ENCODE data around the gene CNGA3.

CNGA3 gene

GRCh38 chr2:98393354-98393753 lies 47.1 kb downstream of the CNGA3 start:
- in situ Hi-C loops (cut with MboI; ENCODE audit: low sequenced_read_pairs), result loop anchor here (25.0 kb wide), 1 partner anchor 681 kb away; the partner anchor contains the start of gene ZAP70

DNA sequence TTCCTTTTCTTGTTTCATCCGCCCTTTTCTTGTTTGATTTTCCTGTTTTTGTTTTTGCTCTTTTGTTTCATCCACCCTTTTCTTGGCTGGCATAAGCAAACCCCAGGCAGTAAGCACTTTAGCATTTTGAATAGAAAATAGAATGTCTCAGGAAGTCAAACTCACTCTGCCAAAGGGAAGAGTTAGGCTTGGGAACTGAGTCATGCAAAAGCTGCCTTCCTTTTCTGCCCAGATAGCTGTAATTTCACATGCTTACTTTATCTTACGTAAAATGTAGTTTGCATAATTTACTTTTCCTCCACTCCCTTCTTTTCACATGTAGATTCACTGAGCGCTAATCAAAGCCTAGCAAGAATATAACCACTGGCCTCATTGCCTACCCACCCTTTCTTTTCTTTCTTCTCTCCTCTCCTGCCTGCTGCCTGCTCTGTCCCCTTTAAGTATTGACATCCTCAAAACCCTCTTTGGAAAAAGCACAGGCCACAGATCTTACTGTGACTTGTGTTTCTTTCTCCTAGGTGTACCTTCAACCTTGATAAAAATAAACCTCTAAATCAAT lies 48.4 kb downstream of the CNGA3 start:
- in situ Hi-C loops (cut with MboI; ENCODE audit: low sequenced_read_pairs), result loop anchor here (25.0 kb wide), 1 partner anchor 682 kb away; the partner anchor contains the start of gene ZAP70

DNA sequence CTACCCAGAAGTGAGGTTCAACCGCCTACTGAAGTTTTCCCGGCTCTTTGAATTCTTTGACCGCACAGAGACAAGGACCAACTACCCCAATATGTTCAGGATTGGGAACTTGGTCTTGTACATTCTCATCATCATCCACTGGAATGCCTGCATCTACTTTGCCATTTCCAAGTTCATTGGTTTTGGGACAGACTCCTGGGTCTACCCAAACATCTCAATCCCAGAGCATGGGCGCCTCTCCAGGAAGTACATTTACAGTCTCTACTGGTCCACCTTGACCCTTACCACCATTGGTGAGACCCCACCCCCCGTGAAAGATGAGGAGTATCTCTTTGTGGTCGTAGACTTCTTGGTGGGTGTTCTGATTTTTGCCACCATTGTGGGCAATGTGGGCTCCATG lies 49.7 kb downstream of the CNGA3 start:
- in situ Hi-C loops (cut with MboI; ENCODE audit: low sequenced_read_pairs), result loop anchor here (25.0 kb wide), 1 partner anchor 684 kb away; the partner anchor contains the start of gene ZAP70

- in situ Hi-C loops (cut with MboI; ENCODE audit: low sequenced_read_pairs), result loop anchor here (25.0 kb wide), 1 partner anchor 685 kb away; the partner anchor contains the start of gene ZAP70
Measured at GRCh38 chr2:98396745-98397355, 50.6 kb downstream of the CNGA3 start.

GRCh38 chr2:98399140-98399539 lies 52.9 kb downstream of the CNGA3 start:
- in situ Hi-C loops (cut with MboI; ENCODE audit: low sequenced_read_pairs), result loop anchor here (25.0 kb wide), 1 partner anchor 687 kb away; the partner anchor contains the start of gene ZAP70

DNA sequence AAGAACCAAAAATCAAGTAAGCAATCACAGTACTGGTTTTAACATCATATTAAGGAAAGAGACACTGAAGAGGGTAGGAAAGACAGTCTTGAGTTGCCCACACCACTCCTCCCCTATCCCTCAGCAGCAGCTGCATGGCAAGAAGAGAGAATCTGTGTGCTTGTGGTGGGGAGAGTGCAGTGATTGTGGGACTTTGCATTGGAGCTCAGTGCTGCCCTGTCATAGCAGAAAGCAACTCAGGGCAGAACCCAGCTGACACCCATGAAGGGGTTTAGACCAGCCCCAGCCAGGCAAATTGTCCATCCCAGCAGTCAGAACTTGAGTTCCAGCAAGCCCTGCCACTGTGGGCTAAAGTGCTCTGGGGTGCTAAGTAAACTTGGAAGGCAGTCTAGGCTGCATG lies 57.6 kb downstream of the CNGA3 start:
- in situ Hi-C loops (cut with MboI; ENCODE audit: low sequenced_read_pairs), result no loop called here

GRCh38 chr2:98404556-98405250 lies 58.4 kb downstream of the CNGA3 start:
- in situ Hi-C loops (cut with MboI; ENCODE audit: low sequenced_read_pairs), result no loop called here

- in situ Hi-C loops (cut with MboI; ENCODE audit: low sequenced_read_pairs), result no loop called here
Measured at GRCh38 chr2:98405301-98405700, 59.0 kb downstream of the CNGA3 start.

DNA sequence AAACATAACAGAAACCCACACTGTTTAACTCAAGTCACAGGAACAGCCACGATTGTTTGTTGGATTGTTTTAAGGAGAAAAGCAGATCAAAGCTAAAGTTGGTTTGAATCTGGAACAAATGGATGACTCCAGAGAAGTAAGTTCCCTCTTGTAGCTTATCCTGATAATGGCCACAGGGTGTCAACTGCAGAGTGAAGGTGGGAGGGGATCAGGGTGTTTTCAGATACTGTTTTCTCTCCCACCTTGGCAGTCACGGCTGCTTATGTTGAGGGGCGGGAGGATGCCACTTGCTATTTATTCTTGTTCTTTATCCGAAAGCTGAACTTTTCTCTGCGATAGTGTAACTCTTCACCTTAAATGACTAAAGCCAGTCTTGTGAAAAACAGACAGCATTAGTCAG lies 61.9 kb downstream of the CNGA3 start:
- in situ Hi-C loops (cut with MboI; ENCODE audit: low sequenced_read_pairs), result no loop called here

DNA sequence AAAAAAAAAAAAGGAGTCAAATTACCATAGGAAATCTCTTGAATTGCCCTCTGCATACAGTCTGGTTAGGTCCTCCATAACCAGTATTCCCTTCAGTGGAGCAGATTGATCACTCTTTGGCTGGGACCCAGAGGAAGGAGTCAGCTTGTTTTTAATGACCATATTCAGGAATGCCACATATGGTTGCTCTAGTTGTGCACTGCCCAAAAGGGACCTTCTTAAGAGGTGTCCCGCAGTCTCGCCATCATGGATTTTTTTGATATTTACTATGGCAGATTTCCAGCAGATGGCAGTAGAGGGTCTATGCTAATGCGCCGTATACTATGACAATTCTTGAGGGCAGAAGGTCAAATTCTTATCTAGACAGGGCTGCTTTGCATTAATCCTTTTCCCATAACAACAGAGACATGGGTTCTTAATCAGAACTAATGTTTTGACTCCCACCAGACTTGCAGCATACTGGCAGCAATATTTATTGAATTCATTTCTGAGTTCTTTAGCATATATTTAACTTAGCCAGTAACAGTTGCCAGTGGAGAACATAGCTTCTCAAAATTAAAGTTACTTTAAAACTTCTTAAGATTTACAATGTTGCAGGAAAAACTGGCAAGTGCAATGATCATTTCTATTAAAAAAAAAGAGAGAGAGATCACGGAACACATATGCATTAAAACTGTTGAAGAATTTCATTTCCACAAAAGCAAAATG lies 66.6 kb downstream of the CNGA3 start:
- in situ Hi-C loops (cut with MboI; ENCODE audit: low sequenced_read_pairs), result loop anchor here (10.0 kb wide), 1 partner anchor 102 kb away; no protein-coding TSS in a partner anchor

- in situ Hi-C loops (cut with MboI; ENCODE audit: low sequenced_read_pairs), result loop anchor here (10.0 kb wide), 1 partner anchor 101 kb away; no protein-coding TSS in a partner anchor
Measured at GRCh38 chr2:98414246-98414645, 68.0 kb downstream of the CNGA3 start.

GRCh38 chr2:98415719-98416248 lies 69.5 kb downstream of the CNGA3 start:
- in situ Hi-C loops (cut with MboI; ENCODE audit: low sequenced_read_pairs), result loop anchor here (10.0 kb wide), 1 partner anchor 99 kb away; no protein-coding TSS in a partner anchor

DNA sequence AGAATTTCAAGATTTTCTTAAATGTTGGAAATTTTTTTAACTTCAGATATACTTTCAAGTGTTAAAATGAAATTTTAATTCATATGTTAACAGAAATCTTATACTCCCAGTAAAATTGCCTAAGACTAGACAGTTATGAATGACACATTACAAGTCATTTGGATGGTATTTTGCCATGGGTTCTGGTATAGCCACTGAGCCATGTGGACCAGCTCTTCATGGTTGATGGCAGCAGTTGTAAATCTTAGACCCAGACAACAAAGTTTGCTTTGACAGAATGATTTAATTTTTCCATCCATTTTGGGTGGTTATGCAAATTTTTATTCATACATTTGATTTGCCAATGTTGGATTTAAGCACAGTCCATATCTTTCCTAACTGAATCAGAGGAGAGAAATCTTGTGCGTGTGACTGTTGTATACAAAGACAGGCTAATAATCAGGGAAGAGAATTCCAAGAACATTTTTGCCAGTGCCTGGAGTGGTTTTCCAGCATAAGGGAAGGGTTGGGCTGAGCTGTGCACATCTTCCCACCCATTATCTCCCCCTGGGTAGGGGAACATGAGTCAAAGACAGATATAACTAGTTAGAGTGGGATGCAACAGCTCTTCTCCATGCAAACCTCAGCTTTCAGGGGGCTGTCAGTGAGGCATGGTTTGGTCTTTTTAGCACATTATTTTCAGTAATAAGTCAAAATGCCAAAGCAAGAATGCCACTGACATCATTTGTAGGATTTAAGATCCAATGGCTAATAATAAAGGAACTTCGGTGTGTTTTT lies 70.3 kb downstream of the CNGA3 start:
- in situ Hi-C loops (cut with MboI; ENCODE audit: low sequenced_read_pairs), result loop anchor here (10.0 kb wide), 1 partner anchor 98 kb away; no protein-coding TSS in a partner anchor

DNA sequence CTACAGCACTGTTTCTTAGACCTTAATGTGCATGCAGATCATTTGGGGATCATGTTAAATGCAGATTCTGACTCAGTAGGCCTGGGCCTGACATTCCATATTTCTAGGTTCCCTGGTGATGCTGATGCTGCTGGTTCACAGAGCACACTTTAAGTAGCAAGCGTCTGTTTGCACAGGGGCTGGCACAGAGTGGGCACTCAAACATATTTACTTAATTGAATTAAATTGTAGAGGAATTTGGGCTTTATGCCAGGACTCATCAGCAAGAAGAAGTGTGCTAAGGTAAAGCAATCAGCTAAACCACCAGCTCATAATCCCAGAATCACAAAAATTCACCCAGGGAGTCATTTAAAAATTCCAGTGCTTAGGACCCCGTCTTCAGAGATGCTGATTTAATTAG lies 73.3 kb downstream of the CNGA3 start:
- in situ Hi-C loops (cut with MboI; ENCODE audit: low sequenced_read_pairs), result loop anchor here (10.0 kb wide), 1 partner anchor 95 kb away; no protein-coding TSS in a partner anchor

- in situ Hi-C loops (cut with MboI; ENCODE audit: low sequenced_read_pairs), result loop anchor here (10.0 kb wide), 1 partner anchor 95 kb away; no protein-coding TSS in a partner anchor
Measured at GRCh38 chr2:98419977-98420725, 73.9 kb downstream of the CNGA3 start.

DNA sequence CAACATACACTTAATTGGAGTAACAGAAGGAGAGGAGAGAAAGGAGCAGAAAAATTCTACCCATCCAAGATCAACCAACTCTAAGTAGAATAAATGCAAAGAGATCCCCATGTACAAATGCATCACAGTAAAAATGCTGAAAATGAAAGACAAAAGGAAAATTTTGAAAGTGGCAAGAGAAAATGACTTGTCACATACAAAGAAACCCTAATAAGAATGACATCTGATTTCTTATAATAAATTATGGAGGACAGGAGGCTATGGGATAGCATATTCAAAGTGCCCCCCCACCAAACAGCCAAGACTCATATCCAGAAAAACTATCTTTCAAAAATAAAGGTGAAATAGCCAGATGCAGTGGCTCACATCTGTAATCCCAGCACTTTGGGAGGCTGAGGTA lies 76.2 kb downstream of the CNGA3 start:
- in situ Hi-C loops (cut with MboI; ENCODE audit: low sequenced_read_pairs), result no loop called here

DNA sequence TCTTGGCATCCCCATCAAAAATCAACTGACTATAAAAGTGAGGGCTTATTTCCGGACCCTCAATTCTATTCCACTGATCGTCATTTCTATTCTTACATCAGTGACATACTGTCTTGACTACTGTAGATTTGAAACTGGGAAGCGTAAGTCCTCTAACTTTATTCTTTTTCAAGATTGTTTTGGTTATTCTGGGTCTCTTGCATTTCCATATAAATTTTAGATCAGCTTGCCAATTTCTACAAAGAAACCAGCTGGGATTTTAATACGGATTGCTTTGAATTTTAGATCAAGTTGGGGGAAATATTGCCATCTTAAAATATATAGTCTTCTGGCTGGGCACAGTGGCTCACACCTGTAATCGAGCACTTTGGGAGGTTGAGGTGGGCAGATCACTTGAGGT lies 80.5 kb downstream of the CNGA3 start:
- in situ Hi-C loops (cut with MboI; ENCODE audit: low sequenced_read_pairs), result no loop called here

DNA sequence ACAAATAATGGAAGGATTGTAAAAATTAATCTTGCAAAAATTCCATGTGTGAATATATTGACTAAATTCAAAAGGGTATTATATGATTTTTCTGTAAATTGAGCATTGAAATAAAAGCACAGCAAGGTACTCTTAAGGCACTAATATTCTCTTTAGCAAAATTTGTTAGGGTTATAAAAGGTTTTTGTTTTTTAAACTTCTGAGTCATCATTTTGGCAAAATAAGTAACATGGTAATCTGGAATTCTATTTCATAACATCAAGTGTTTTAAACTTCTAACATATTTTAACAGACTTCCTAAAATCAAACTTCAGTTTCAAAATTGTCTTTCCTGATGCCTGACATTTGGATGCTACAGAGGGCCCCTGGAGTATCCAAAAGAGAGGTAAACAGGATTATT lies 85.9 kb downstream of the CNGA3 start:
- in situ Hi-C loops (cut with MboI; ENCODE audit: low sequenced_read_pairs), result no loop called here

DNA sequence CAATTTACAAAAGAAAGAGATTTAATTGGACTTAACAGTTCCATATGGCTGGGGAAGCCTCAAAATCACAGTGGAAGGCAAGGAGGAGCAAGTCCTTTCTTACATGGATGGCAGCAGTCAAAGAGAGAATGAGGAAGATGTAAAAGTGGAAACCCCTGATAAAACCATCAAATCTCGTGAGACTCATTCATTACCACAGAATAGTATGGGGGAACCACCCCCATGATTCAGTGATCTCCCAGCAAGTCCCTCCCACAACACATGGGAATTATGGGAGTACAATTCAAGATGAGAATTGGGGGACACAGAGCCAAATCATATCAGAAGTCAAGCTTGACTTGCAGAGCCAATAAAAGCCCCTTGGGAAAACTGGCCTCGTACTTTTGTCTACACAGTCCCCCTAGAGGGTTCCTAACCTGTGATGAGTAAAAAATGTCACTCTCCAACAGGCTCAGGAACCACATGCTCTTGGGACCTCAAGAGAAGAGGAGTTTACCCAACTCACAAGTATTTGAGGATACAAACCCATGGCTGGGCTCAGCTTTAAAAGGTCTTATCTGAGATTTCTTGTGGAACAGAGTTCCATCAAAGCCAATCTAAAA lies 87.2 kb downstream of the CNGA3 start:
- in situ Hi-C loops (cut with MboI; ENCODE audit: low sequenced_read_pairs), result no loop called here

Data from HL-60/S4 treated with phorbol 12-myristate 13-acetate at 8.2 ng/mL for 4 days and 3 days (cell line).